Heart right ventricle (tissue), 16 donors: ENCODE data around the gene MEF2D. TPM values are rescaled to one million over a fixed set of nuclear protein-coding genes. Genes with fewer than 3 reads are reported as not detected.

Source experiments
- ATAC-seq, 8 donors: fragments of 200-7000 bp; cut with Tn5 transposase; one replicate each; pipeline ENCODE4 v1.9.1; 2020; ENCODE audit warnings: mild to moderate bottlenecking in 8 of 8, moderate library complexity in 8 of 8, moderate number of reproducible peaks in 1 of 8
- DNase-seq, 2 donors: peaks; one replicate each; pipeline ENCODE4 v3.0.0-alpha.2; 2020
- H3K27ac ChIP-seq, 10 donors: fragments of 200-600 bp; sonication (generic) in 2 of 10; one replicate each; pipeline versions ENCODE4 v1.5.0 to v1.8.0; 2020 to 2022; ENCODE audit warnings: mild to moderate bottlenecking in 3 of 10
- H3K27me3 ChIP-seq, 7 donors: fragments of 200-600 bp; one replicate each; pipeline ENCODE4 v1.8.0; 2021 to 2022; ENCODE audit warnings: mild to moderate bottlenecking in 2 of 7
- H3K36me3 ChIP-seq, 9 donors: fragments of 200-600 bp; sonication (generic) in 1 of 9; one replicate each; pipeline versions ENCODE4 v1.5.0 to v1.8.0; 2020 to 2022; ENCODE audit warnings: mild to moderate bottlenecking in 2 of 9
- H3K4me1 ChIP-seq, 9 donors: fragments of 200-600 bp; sonication (generic) in 1 of 9; one replicate each; pipeline versions ENCODE4 v1.5.0 to v1.8.0; 2020 to 2022; ENCODE audit warnings: mild to moderate bottlenecking in 4 of 9
- H3K4me3 ChIP-seq, 10 donors: fragments of 200-600 bp; sonication (generic) in 2 of 10; one replicate each; pipeline versions ENCODE4 v1.5.0 to v1.8.0; 2020 to 2022; ENCODE audit warnings: mild to moderate bottlenecking in 7 of 10, moderate library complexity in 2 of 10
- H3K9me3 ChIP-seq, 11 donors: fragments of 200-600 bp in 10 of 11; sonication (generic) in 2 of 11; one replicate each; pipeline versions ENCODE4 v1.5.0 to v1.8.0; 2013 to 2022; ENCODE audit warnings: mild to moderate bottlenecking in 2 of 11, control low read depth in 1 of 11, moderate library complexity in 1 of 11
- WGBS, 2 donors: extraction: QIAGEN DNeasy Blood & Tissue Kit; methylation state at CpG; one replicate each; pipeline ENCODE4 v1.1.7; 2013; ENCODE audit warnings: inconsistent platforms in 1 of 2; 5-methylcytosine and 5-hydroxymethylcytosine counted together
- intact Hi-C, 10 donors: fragments of 100-400 bp; cut with DNase I; formaldehyde crosslinking; loops; one replicate each; pipeline versions ENCODE4 v1.11.1 to v1.14.2; 2022
- polyA plus RNA-seq, 2 donors: library from polyadenylated mRNA; stranded (reverse); fragments of 200-250 nt; gene quantifications; one replicate each; pipeline ENCODE4 v1.2.3, GENCODE V29; 2013
- total RNA-seq, 10 donors: library from RNA; stranded (reverse); fragmentation: NEBNext Ultra II Directional in 3 of 10; extraction: Animal tissue kit (Norgen Biotek cat#: 25700) in 3 of 10; gene quantifications; one replicate each; pipeline versions ENCODE4 v1.2.1 to v1.2.4, GENCODE V29; 2021 to 2023
- TF ChIP-seq, protein P1 (sequence below), 9 donors: fragments of 200-600 bp; sonication (generic) in 2 of 9; IDR thresholded peaks; one replicate each; pipeline versions ENCODE4 v1.5.0 to v1.8.0; 2021 to 2022; ENCODE audit warnings: antibody characterized with exemption in 9 of 9, mild to moderate bottlenecking in 5 of 9, moderate library complexity in 1 of 9
- donor health status: Arrhythmogenic right ventricular cardiomyopathy.
- donor health status: ischemic (EF 13 %, LVEDD 7.1; RV severe dilation, severe dysfunction).
- donor health status: healthy with polysubstance abuse.
- donor health status: DM: no; HTN: yes; CAD: no.
- donor health status: DM: no; HTN: no; CAD: no.
- donor health status: ischemic (EF 25% LVEDD 6.9; RV normal size, moderate dysfunction).
- donor health status: ischemic (EF 25% LVEDD 5.7; RV mildly dilated, moderate dysfunction).
- donor health status: healthy.
- donor health status: DM: yes; HTN: yes; CAD: no.
- donor health status: Ischemic cardiomyopathy.
- donor health status: ischemic (EF 35%, LVEDD 5.7; RV mildly dilated, moderate dysfunction).
- donor health status: nonischemic (EF 11% LVEDD 7.7; RV severe dilation, severe dysfunction).
- donor health status: DM: yes; HTN: yes; CAD: no.
- donor health status: PGD.
- donor health status: ischemic (EF 29% LVEDD 5.4; RV normal size, mild dysfunction).
- donor health status: nonischemic (EF 23%, LVEDD 6.1; RV moderate dilation, normal function).

MEF2D gene
- total and polyA plus RNA-seq, 12 donors: 31.6 to 127 (median 94.9) TPM

GRCh38 chr1:156547982-156548381, 47.4 kb upstream of the MEF2D start:
- peaks cover 0 to 7% (median 0%) of the 10 kb centered on the region in 9 donors for H3K4me1 ChIP-seq
- DNase-seq (no peak), ATAC-seq (peak in 1 of 8 donors; percentile 15)
- H3K27me3 ChIP-seq: no peaks in the 10 kb centered on the region
- no peak overlapping the region for H3K27ac ChIP-seq
- 78 to 79% methylated on average over 9 of the region's 9 CpGs for WGBS, 2 donors
- TF ChIP-seq, protein P1, sequence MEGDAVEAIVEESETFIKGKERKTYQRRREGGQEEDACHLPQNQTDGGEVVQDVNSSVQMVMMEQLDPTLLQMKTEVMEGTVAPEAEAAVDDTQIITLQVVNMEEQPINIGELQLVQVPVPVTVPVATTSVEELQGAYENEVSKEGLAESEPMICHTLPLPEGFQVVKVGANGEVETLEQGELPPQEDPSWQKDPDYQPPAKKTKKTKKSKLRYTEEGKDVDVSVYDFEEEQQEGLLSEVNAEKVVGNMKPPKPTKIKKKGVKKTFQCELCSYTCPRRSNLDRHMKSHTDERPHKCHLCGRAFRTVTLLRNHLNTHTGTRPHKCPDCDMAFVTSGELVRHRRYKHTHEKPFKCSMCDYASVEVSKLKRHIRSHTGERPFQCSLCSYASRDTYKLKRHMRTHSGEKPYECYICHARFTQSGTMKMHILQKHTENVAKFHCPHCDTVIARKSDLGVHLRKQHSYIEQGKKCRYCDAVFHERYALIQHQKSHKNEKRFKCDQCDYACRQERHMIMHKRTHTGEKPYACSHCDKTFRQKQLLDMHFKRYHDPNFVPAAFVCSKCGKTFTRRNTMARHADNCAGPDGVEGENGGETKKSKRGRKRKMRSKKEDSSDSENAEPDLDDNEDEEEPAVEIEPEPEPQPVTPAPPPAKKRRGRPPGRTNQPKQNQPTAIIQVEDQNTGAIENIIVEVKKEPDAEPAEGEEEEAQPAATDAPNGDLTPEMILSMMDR (IDR thresholded peaks at IDR 0.05): no peak
- intact Hi-C loops: loop anchor here in 1 of 10 donors (10.0 kb wide), 1 partner anchor 163 kb away; no protein-coding TSS in a partner anchor
- H3K9me3 ChIP-seq: no peaks in the 10 kb centered on the region
- H3K4me3 ChIP-seq: no peak overlapping the region
- H3K36me3 ChIP-seq: peaks cover 0 to 8% (median 0%) of the 10 kb centered on the region in 9 donors

GRCh38 chr1:156547434-156547833, 46.9 kb upstream of the MEF2D start:
- intact Hi-C loops: loop anchor here in 1 of 10 donors (10.0 kb wide), 1 partner anchor 163 kb away; no protein-coding TSS in a partner anchor
- H3K4me3 ChIP-seq: no peak overlapping the region
- 92 to 93% methylated on average over 4 of the region's 4 CpGs for WGBS, 2 donors
- peaks cover 0 to 7% (median 0%) of the 10 kb centered on the region in 9 donors for H3K4me1 ChIP-seq
- DNase-seq (no peak), ATAC-seq (no peak)
- no peaks in the 10 kb centered on the region for H3K9me3 ChIP-seq
- TF ChIP-seq, protein P1 (IDR thresholded peaks at IDR 0.05): no peak
- H3K27me3 ChIP-seq: no peaks in the 10 kb centered on the region
- no peak overlapping the region for H3K27ac ChIP-seq
- H3K36me3 ChIP-seq: peaks cover 0 to 8% (median 0%) of the 10 kb centered on the region in 9 donors

DNA sequence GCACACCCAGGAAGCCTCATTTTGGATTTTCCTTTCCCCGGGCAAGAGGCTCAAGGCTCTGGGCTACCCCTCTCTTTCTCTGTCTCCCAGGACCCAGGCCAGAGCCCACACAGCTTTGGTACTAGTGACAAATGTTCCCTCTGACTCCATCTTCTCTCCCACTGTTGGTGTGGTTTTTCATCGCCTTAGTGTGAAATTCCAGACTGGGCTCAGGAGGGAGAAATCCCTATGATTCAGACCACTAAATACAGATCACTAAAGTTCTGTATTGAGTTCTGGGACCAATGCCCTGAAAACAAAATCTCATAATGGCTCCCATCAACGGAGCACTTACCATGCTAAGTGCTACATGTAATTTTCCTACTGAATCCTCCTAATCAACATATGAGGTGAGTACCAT, 45.7 kb upstream of the MEF2D start:
- intact Hi-C loops: loop anchor here in 1 of 10 donors (10.0 kb wide), 1 partner anchor 161 kb away; no protein-coding TSS in a partner anchor
- ATAC-seq: no peak

DNA sequence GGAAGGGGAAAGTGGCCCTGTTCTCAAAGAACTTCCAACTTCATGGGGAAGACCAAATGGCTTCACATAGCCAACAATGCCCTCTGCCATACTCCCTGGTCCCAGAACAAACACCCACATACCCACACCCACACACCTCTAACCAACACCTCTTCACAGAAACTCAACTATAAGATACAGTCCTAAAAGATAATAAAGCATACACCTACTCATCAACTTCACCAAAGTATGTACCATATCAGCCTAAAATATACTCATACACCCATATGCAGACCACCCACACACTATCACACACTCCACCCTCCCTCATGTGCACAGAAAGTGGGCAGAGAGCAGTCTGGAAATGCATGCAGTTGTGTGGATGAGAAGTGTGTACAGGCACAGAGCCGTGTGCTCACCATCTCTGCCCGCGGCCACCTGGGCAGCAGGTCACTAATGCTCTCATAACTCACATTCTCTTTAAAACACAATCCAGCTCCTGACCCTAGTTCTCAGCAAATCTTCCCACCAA, 44.1 kb upstream of the MEF2D start:
- intact Hi-C loops: loop anchor here in 1 of 10 donors (10.0 kb wide), 1 partner anchor 160 kb away; no protein-coding TSS in a partner anchor
- H3K4me3 ChIP-seq: no peak overlapping the region
- no peaks in the 10 kb centered on the region for H3K9me3 ChIP-seq
- no peaks in the 10 kb centered on the region for H3K27me3 ChIP-seq
- no peak overlapping the region for H3K27ac ChIP-seq
- peaks cover 0 to 3% (median 0%) of the 10 kb centered on the region in 9 donors for H3K4me1 ChIP-seq
- ATAC-seq: no peak
- TF ChIP-seq, protein P1 (IDR thresholded peaks at IDR 0.05): no peak
- H3K36me3 ChIP-seq: peaks cover 0 to 9% (median 0%) of the 10 kb centered on the region in 9 donors
- DNase-seq: no peak
- 96 to 100% methylated on average over 3 of the region's 3 CpGs for WGBS, 2 donors

More for the DNA sequence above, 45.7 kb upstream of the MEF2D start:
- DNase-seq: no peak
- Histone ChIP-seq H3K4me1 (peaks cover 0 to 7% (median 0%) of the 10 kb centered on the region in 9 donors), H3K9me3 (no peaks in the 10 kb centered on the region), H3K36me3 (peaks cover 0 to 4% (median 0%) of the 10 kb centered on the region in 9 donors), H3K27ac (no peak overlapping the region), H3K4me3 (no peak overlapping the region), H3K27me3 (no peaks in the 10 kb centered on the region)
- WGBS, 2 donors: 79 to 95% methylated on average over 3 of the region's 3 CpGs
- TF ChIP-seq, protein P1 (IDR thresholded peaks at IDR 0.05): no peak
